ENCODE data around the gene DEFB127.
"Not testable (repeated sequence)": the region's sequence is repeated elsewhere in the genome, so short reads cannot be mapped to it uniquely, and the experiment has no call there.

DEFB127 gene

GRCh38 chr20:157154-157553, at the start of gene DEFB127:
DEFB127 (plus strand) TSS chr20:157454; CDS start chr20:157545, 91 bp downstream.
- DNase-seq (ENCODE audit: low spot score), result no peak

GRCh38 chr20:112396-112795, 44.9 kb upstream of the DEFB127 start:
- DNase-seq (ENCODE audit: low spot score), result no peak

- no peak for DNase-seq (ENCODE audit: low spot score)
Measured at GRCh38 chr20:117518-117917, 39.7 kb upstream of the DEFB127 start.

- not testable (repeated sequence) for DNase-seq (ENCODE audit: low spot score)
Measured at GRCh38 chr20:129786-130323, 27.4 kb upstream of the DEFB127 start.

- no peak for DNase-seq (ENCODE audit: low spot score)
Measured at GRCh38 chr20:137668-138490, 19.4 kb upstream of the DEFB127 start.

GRCh38 chr20:142290-142689, 15.0 kb upstream of the DEFB127 start, which contains the start of gene DEFB126:
DEFB126 (plus strand) TSS chr20:142590; CDS start chr20:142629, 39 bp downstream.
- no peak for DNase-seq (ENCODE audit: low spot score)

- no peak for DNase-seq (ENCODE audit: low spot score)
Measured at GRCh38 chr20:145877-146276, 11.4 kb upstream of the DEFB127 start.

GRCh38 chr20:152131-152530, 5.1 kb upstream of the DEFB127 start:
- DNase-seq (ENCODE audit: low spot score), result no peak

- DNase-seq (ENCODE audit: low spot score), result no peak
Measured at GRCh38 chr20:164618-165017, 7.4 kb downstream of the DEFB127 start.

- DNase-seq (ENCODE audit: low spot score), result no peak
Measured at GRCh38 chr20:168876-169275, 11.6 kb downstream of the DEFB127 start.

GRCh38 chr20:184288-184687, 27.0 kb downstream of the DEFB127 start:
- no peak for DNase-seq (ENCODE audit: low spot score)

- DNase-seq (ENCODE audit: low spot score), result no peak
Measured at GRCh38 chr20:187733-188132, 30.5 kb downstream of the DEFB127 start.

GRCh38 chr20:189611-190010, 32.4 kb downstream of the DEFB127 start, which contains the start of gene DEFB128:
DEFB128 (minus strand) TSS chr20:189711; CDS start chr20:189623, 88 bp downstream.
- DNase-seq (ENCODE audit: low spot score), result no peak

- no peak for DNase-seq (ENCODE audit: low spot score)
Measured at GRCh38 chr20:198225-198624, 41.0 kb downstream of the DEFB127 start.

GRCh38 chr20:199996-200395, 42.7 kb downstream of the DEFB127 start:
- no peak for DNase-seq (ENCODE audit: low spot score)

- not testable (repeated sequence) for DNase-seq (ENCODE audit: low spot score)
Measured at GRCh38 chr20:203630-204029, 46.4 kb downstream of the DEFB127 start.

All from kidney tubule cell (primary cell).